ENCODE results near the gene PARP16. TPM values are rescaled to one million over a fixed set of nuclear protein-coding genes. Genes with fewer than 3 reads are reported as not detected.

PARP16 gene
- total RNA-seq, 1 experiment from 2014 or later, result 9.7 TPM

DNA sequence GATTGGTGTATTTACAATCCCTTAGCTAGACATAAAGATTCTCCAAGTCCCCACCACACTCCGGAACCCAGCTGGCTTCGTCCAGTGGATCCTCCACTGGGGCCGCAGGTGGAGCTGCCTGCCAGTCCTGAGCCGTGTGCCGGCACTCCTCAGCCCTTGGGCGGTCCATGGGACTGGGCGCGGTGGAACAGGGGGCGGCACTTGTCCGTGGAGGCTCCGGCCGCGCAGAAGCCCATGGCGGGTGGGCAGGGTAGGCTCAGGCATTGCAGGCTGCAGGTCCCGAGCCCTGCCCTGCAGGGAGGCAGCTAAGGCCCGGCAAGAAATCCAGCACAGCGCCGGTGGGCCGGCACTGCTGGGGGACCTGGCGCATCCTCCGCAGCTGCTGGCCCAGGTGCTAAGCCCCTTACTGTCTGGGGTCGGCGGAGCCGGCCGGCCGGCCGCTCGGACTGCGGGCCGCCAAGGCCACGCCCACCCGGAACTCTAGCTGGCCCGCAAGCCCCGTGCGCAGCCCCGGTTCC is 14.3 kb upstream of the PARP16 start:
- intact Hi-C loops (cut with micrococcal nuclease), result no loop called here
- Histone ChIP-seq H3K4me3 (replicated peaks in 1 of 2; ENCODE audit: low read depth in 1 of 2, low read length in 2 of 2) (no peak overlapping the region), H3K9ac (ENCODE audit: low read length) (no peak overlapping the region), H2AFZ (ENCODE audit: low read depth, low read length, poor library complexity, severe bottlenecking) (no peak overlapping the region), H3K4me1 (ENCODE audit: control insufficient read depth in 1 of 2, insufficient read depth in 2 of 2, low read length in 2 of 2) (peaks cover 26 to 45% of the 10 kb centered on the region in 2 experiments), H3K9me2 (ENCODE audit: insufficient read depth) (no peaks in the 10 kb centered on the region), H3K27ac (ENCODE audit: low read depth, low read length) (no peak overlapping the region), H4K20me1 (ENCODE audit: insufficient read depth) (no peaks in the 10 kb centered on the region), H3K79me2 (ENCODE audit: insufficient read depth, low read length) (no peaks in the 10 kb centered on the region), H3K27me3 (ENCODE audit: insufficient read depth, low read length) (no peaks in the 10 kb centered on the region), H3K4me2 (ENCODE audit: low read length) (no peak overlapping the region), H3K9me3 (ENCODE audit: control insufficient read depth in 1 of 2, insufficient read depth in 1 of 2, low read depth in 1 of 2, low read length in 2 of 2) (no peaks in the 10 kb centered on the region), H3K36me3 (ENCODE audit: control insufficient read depth in 1 of 2, insufficient read depth in 2 of 2, low read length in 2 of 2) (no peaks in the 10 kb centered on the region)
- ChIA-PET POLR2A (interaction anchor here (1.5 to 2.1 kb wide), 3 partner anchors 14 to 116 kb away, joined by 3 to 11 read pairs (median 6); partner anchors contain the start of genes CLPX and PARP16), RAD21 (ENCODE audit: low non-redundant PET in 1 of 2, low total read pairs in 2 of 2, uncharacterized antibody in 2 of 2, unreplicated experiment in 2 of 2) (no interaction called here), CTCF (no interaction called here)
- DNase-seq (ENCODE audit: low read depth, low spot score), result no peak
- BruUV-seq (replicated peaks), result no TSS peak
- TF ChIP-seq FOSL1 (IDR thresholded peaks at IDR 0.05; ENCODE audit: low read depth) (no peak), RAD21 (IDR thresholded peaks at IDR 0.05; ENCODE audit: low read depth) (no peak)
- TF ChIP-seq, protein P1, sequence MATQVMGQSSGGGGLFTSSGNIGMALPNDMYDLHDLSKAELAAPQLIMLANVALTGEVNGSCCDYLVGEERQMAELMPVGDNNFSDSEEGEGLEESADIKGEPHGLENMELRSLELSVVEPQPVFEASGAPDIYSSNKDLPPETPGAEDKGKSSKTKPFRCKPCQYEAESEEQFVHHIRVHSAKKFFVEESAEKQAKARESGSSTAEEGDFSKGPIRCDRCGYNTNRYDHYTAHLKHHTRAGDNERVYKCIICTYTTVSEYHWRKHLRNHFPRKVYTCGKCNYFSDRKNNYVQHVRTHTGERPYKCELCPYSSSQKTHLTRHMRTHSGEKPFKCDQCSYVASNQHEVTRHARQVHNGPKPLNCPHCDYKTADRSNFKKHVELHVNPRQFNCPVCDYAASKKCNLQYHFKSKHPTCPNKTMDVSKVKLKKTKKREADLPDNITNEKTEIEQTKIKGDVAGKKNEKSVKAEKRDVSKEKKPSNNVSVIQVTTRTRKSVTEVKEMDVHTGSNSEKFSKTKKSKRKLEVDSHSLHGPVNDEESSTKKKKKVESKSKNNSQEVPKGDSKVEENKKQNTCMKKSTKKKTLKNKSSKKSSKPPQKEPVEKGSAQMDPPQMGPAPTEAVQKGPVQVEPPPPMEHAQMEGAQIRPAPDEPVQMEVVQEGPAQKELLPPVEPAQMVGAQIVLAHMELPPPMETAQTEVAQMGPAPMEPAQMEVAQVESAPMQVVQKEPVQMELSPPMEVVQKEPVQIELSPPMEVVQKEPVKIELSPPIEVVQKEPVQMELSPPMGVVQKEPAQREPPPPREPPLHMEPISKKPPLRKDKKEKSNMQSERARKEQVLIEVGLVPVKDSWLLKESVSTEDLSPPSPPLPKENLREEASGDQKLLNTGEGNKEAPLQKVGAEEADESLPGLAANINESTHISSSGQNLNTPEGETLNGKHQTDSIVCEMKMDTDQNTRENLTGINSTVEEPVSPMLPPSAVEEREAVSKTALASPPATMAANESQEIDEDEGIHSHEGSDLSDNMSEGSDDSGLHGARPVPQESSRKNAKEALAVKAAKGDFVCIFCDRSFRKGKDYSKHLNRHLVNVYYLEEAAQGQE (IDR thresholded peaks at IDR 0.05; ENCODE audit: low read depth), result no peak
- no peak for ATAC-seq

- H3K4me2 ChIP-seq (ENCODE audit: low read length), result no peak overlapping the region
- no peak for TF ChIP-seq ZFX (IDR thresholded peaks at IDR 0.05)
- no peak for TF ChIP-seq ZNF274 (IDR thresholded peaks at IDR 0.05; ENCODE audit: low read depth, low read length)
- TF ChIP-seq EGR1 (IDR thresholded peaks at IDR 0.05; ENCODE audit: low read depth), result no peak
- TF ChIP-seq POLR2A (IDR thresholded peaks at IDR 0.05; ENCODE audit: borderline replicate concordance, extremely low read depth, insufficient read depth, insufficient read length), result no peak
- TF ChIP-seq EZH2 (IDR thresholded peaks at IDR 0.05), result no peak
- no peak for TF ChIP-seq EZH2phosphoT487 (IDR thresholded peaks at IDR 0.05; ENCODE audit: borderline replicate concordance)
- no peak for TF ChIP-seq CBX3 (IDR thresholded peaks at IDR 0.05; ENCODE audit: low read depth)
- TF ChIP-seq, protein P2, sequence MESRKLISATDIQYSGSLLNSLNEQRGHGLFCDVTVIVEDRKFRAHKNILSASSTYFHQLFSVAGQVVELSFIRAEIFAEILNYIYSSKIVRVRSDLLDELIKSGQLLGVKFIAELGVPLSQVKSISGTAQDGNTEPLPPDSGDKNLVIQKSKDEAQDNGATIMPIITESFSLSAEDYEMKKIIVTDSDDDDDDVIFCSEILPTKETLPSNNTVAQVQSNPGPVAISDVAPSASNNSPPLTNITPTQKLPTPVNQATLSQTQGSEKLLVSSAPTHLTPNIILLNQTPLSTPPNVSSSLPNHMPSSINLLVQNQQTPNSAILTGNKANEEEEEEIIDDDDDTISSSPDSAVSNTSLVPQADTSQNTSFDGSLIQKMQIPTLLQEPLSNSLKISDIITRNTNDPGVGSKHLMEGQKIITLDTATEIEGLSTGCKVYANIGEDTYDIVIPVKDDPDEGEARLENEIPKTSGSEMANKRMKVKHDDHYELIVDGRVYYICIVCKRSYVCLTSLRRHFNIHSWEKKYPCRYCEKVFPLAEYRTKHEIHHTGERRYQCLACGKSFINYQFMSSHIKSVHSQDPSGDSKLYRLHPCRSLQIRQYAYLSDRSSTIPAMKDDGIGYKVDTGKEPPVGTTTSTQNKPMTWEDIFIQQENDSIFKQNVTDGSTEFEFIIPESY (IDR thresholded peaks at IDR 0.05; ENCODE audit: extremely low read depth, insufficient replicate concordance, low read length), result no peak
Observed at GRCh38 chr15:65298731-65299130, 12.0 kb upstream of the PARP16 start.

More at GRCh38 chr15:65298731-65299130, 12.0 kb upstream of the PARP16 start:
- POLR2A ChIA-PET, result no interaction called here
- H3K79me2 ChIP-seq (ENCODE audit: insufficient read depth, low read length), result no peaks in the 10 kb centered on the region
- no peak overlapping the region for H3K4me3 ChIP-seq (replicated peaks in 1 of 2; ENCODE audit: low read depth in 1 of 2, low read length in 2 of 2)
- DNase-seq (ENCODE audit: low read depth, low spot score) (no peak), ATAC-seq (no peak)
- peaks cover 17 to 33% of the 10 kb centered on the region in 2 experiments for H3K4me1 ChIP-seq (ENCODE audit: control insufficient read depth in 1 of 2, insufficient read depth in 2 of 2, low read length in 2 of 2)
- CTCF ChIA-PET, result interaction anchor here (1.4 kb wide), 1 partner anchor 109 kb away, joined by 11 read pairs; no protein-coding TSS in a partner anchor
- no peaks in the 10 kb centered on the region for H3K27me3 ChIP-seq (ENCODE audit: insufficient read depth, low read length)
- intact Hi-C loops (cut with micrococcal nuclease), result loop anchor here (5.0 kb wide), 1 partner anchor 166 kb away; the partner anchor contains the start of gene PDCD7
- H2AFZ ChIP-seq (ENCODE audit: low read depth, low read length, poor library complexity, severe bottlenecking), result no peak overlapping the region
- H3K27ac ChIP-seq (ENCODE audit: low read depth, low read length), result no peak overlapping the region
- RAD21 ChIA-PET (ENCODE audit: low non-redundant PET in 1 of 2, low total read pairs in 2 of 2, uncharacterized antibody in 2 of 2, unreplicated experiment in 2 of 2), result interaction anchor here in 1 of 2 experiments (1.5 kb wide), 1 partner anchor 108 kb away, joined by 3 read pairs; no protein-coding TSS in a partner anchor
- no peak overlapping the region for H3K9ac ChIP-seq (ENCODE audit: low read length)
- H3K9me3 ChIP-seq (ENCODE audit: control insufficient read depth in 1 of 2, insufficient read depth in 1 of 2, low read depth in 1 of 2, low read length in 2 of 2), result no peaks in the 10 kb centered on the region
- no peaks in the 10 kb centered on the region for H3K36me3 ChIP-seq (ENCODE audit: control insufficient read depth in 1 of 2, insufficient read depth in 2 of 2, low read length in 2 of 2)
- no peaks in the 10 kb centered on the region for H3K9me2 ChIP-seq (ENCODE audit: insufficient read depth)
- BruUV-seq (replicated peaks), result no TSS peak
- no peaks in the 10 kb centered on the region for H4K20me1 ChIP-seq (ENCODE audit: insufficient read depth)

Data from HCT116 (cell line).